GM19023 (cell line): ENCODE results near the gene MR1.

Experiments
- ATAC-seq: cut with Tn5 transposase; IDR thresholded peaks from one replicate; pipeline ENCODE4 v1.9.1; 2021; ENCODE audit warnings: mild to moderate bottlenecking, moderate library complexity; ENCODE audit not compliant: unreplicated experiment

The MR1 gene

GRCh38 chr1:181090641-181091126 is 56.9 kb downstream of the MR1 start:
- ATAC-seq, result no peak

GRCh38 chr1:181091309-181092040 is 57.7 kb downstream of the MR1 start:
- no peak for ATAC-seq

GRCh38 chr1:181092056-181092455 is 58.3 kb downstream of the MR1 start:
- ATAC-seq, result no peak

DNA sequence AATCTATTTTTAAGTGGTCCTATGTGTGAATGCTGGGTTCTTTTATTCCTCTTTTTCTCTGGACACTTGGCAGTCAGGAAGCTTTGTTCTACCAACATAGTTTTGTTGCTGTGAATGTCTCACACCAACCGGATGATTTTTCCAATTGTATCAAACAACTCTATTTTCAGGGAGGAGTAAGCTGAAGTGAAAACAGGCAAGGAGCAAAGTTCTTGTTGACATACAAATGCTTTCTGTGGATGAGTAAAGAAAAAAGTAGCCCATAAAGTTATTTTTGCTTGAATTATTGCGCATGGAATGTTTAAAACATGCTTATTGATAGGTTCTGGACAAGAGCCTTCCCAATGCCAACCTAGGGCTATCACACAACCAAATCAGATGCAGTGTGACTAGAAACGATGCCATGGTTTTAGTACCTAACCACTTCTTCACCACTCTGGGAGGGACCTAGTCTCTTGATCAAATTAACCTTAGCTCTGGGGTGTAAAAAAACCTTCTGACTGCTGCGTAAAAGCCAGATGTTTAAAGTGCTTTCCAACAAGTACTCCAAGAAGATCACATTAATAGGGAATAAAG is 59.2 kb downstream of the MR1 start:
- no peak for ATAC-seq

DNA sequence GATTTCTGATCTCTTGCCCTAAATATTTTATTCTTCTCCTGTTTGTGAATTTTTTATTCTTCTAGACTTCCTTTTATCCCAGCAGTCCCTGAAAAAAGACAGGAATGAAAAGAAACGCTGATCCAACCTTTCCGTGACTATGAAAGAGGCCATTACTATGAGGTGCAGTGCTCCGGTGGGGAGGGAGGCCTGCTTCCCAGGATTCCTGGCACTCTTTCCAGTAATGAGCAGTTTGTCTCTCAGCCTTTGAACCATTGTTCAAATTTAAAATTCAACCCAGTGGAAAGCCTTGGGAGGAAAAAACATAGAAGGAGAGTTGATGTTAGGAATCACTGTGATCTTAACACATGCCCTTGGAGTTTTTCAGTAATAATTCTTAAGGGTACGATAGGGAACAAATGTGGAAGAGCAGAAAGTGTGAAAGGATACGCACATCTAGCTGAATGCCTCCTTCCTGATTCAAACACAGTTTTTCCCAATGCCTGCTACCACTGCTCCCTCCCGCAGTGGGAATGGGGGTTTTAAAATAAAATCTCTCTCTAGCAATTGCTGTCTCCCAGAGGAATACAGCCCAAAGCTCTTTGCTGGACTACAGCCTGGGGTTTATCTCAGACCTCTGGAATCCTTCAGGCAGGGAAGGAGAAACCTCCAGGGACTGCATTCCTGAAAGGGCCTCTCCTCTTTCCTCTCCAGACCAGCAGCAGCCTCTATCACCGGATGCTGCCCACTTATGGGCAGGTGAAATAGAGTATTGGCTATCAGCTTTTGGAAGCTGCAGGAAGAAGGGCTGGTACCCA is 60.8 kb downstream of the MR1 start:
- no peak for ATAC-seq

- ATAC-seq, result no peak
Observed at GRCh38 chr1:181095260-181095659, 61.5 kb downstream of the MR1 start.

DNA sequence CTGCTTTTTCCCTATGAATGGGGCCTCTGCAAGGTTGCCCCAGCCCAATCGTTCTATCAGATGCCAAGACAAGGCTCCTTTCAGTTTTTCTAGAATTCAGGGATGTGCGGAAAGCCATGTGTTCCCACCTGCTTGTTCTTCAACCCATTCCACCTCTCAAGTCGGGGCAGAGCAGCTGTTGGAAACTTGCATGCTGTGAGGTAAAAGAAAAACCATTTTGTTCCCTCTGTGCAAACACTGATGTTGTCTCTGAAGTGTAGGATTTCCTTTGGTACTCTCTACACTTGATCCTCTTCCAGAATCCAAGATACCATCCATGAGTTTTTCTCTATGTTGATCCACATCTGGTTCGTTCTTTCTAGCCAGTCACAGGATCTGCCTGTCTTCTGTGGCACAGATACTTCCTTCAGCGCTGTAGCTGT is 62.0 kb downstream of the MR1 start:
- no peak for ATAC-seq

GRCh38 chr1:181097242-181097641 is 63.5 kb downstream of the MR1 start:
- no peak for ATAC-seq

DNA sequence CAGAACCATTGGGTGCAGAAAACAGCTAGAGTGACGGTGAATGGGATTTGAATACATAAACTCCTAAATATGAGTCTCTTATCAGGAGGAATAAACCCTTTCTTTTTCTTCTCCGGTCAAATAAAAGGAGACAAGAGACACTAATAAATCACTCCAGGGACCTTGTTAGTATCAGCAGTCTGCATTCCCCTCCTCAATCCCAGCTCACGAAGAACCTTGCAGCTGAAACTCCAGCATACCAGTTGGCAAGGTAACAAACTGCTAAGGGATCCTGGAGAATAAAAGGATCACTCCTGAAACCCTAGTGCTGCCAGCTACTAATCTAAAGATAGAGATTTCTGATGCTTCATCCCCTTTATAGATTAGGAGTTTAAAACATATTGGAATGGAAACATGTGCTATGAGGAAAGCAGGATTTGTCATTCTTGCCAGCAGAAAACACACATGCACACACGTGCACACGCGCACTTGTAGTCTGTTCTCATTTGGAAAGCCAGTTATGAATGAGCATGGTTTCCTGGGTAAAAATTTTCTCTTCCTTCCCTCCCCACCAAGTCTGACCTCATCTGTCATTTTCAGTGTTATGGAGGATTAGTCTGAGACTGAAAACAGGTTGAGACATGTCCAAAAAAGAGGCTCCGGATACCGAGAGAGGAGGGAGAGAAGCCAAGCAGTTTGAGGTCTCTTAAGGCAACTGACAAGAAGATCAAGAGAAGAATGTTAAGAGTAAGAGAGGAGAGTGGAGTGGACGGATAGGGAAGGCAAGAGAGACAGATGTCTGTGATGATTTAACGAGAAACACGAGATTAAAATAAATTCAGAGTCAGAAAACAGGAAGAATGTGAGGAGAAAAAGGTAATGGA is 65.6 kb downstream of the MR1 start:
- ATAC-seq, result peak; percentile 65

- ATAC-seq, result no peak
Observed at GRCh38 chr1:181100015-181100905, 66.5 kb downstream of the MR1 start.

GRCh38 chr1:181100934-181101333 is 67.2 kb downstream of the MR1 start:
- no peak for ATAC-seq

GRCh38 chr1:181101581-181102226 is 67.9 kb downstream of the MR1 start:
- ATAC-seq, result no peak

DNA sequence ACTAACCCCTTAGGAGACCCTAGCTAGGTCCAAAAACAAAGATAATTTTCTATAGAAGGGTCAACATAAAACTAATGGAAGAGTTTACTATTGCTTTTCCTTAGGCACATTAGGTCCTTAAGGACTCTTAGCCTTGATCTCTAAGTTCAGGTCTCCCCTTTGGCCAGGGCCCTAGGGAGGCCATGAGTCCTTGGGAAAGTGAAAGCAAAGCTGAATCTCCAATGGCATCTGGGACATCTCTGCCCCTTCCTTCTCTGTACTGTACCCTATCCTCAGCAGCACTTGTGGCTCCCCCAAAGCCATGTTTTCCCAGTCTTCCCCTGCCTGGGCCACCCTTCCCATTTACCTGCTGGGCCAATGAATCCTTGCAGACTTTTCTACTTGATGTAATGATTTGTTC is 69.1 kb downstream of the MR1 start:
- ATAC-seq, result no peak

- ATAC-seq, result no peak
Observed at GRCh38 chr1:181103399-181103798, 69.6 kb downstream of the MR1 start.

DNA sequence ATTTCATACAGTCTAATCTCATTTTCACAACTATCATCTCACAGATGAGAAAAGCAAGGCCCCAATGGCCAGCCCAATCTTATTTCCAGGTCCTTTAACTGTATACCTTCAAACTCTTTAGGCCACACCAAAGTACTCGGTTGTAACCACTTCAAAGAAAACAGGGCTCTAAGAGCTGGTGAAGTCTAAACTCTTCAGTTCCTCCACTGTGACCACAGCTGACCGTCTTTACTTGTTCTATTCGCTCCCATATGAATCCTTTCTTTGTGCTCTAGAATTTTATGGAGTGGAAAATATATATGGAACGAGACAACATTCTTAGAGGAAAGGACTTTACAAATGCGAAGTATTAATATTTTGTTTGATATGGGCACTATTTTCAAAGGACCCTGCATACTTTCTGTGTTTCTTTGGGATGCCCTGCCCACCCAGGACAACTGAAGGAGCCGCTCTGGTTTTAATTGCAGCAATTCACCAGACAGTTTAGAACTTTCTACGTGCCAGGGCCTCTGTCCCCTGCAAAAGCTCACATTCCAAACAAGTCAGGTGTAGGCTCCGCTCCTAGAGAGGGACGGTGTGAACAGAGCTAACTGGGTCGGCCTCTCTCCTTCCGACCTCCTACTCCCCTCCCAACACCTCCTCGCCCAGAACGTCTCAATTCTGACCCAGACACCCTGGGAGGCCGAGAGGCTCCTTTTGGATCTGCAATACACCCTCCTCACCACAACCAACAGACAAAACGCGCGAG is 70.4 kb downstream of the MR1 start:
- peak; percentile 16 for ATAC-seq

- no peak for ATAC-seq
Observed at GRCh38 chr1:181104790-181105133, 71.0 kb downstream of the MR1 start.

DNA sequence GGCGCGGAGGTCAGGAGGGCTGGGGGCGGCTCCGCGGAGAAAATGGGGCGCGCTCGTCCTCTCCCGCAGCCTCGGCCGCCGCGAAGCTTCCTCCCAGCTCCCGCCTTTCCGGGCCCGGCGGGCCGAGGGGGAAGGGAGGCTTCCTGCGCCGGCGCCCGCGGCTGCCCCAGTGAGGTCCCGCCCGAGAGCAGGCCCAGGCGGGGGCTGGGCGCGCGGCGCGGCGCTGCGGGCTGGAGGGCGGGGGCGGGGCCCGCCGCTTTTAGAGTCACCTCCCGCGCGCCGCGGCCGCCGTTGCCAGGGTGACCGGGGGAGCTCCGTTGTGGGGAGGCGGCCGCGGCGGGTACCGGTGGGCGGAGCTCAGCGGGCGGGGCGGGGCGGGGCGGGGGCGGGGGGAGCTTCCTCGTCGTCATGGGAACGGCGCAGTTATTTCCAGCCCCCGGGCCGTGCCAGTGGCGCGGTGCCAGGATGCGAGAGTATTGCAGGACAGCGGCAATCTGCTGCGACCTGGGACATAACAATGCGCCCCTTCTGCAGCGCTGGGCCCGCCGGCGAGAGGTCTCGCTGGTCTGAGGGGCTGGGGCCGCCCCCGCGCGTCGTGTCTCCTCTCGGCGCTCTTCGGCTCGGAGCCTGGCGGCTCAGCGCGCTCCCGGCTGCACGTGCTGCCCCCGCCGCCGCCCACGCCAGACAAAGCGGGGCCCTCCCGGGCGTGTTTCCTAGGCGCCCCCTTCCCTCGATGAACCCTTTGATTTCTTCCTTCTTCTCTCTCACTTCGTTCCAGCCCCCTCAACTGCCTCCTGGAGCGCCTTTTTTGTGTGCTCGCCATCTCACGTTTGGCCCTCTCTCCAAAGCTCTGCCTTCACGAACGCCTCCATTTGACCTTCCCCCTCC is 71.6 kb downstream of the MR1 start:
- ATAC-seq, result peak; percentile 83

DNA sequence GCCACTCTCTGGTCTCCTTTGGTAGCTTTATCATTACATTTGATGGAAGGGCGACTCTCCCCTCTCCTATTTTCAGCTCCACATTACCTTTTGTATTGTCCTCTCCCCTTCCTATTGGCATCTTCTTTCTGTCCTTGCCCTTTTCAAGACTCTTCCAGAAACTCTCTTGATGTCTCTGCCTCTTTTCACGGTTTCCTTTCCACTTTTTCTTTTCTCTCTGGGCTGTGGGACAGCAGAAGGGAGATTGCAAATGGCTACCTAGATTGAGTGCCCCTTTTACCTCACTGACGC is 72.2 kb downstream of the MR1 start:
- no peak for ATAC-seq
